ENCODE data around the gene WDR91. TPM values are rescaled to one million over a fixed set of nuclear protein-coding genes. Genes with fewer than 3 reads are reported as not detected.

WDR91 gene
- total and polyA plus RNA-seq, 8 donors: 6.3 to 79.4 (median 15.5) TPM

DNA sequence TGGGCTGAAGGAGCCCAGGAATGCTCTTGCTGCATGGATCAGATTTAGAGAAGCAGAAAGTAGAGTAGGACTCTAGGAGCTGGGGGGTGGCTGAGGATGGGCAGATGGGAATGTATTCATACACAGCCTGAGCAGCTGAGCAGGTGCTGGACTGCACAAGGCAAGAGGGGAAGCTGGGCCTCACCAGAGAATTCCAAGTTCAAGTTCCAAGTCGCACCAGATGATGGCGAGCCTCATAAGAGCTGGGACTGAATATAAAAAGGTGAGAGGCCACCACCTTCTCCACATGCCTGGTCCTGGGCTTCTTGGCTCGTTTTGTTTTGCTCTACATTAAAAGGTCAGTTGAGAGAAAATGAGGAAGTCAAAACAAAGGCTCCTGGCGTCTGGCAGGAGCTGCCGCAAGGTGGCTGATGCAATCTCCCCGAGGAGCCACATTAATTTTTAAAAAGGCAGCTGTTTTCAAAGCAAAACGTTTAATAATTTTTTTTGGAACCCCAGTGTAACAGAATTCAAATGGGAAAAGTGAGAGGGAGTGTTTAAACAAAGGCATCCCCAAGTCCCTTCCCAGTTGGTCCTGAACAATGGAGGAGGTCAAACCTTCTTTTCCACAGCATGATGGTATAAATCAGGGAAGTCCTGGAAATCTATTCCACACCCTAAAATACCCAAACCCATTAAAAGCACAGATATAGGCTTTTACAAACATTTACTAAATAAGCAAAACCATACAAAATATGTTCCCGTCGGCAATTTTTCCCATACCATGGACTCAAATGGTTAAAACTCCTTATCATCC, 50.3 kb downstream of the WDR91 start:
- no peak for DNase-seq
- Histone ChIP-seq H3K27ac (peak overlapping the region; percentile 58 to 85 (median 62)), H3K4me3 (no peak overlapping the region), H3K36me3 (peaks cover 12 to 49% (median 30%) of the 10 kb centered on the region in 4 donors), H3K4me1 (peaks cover 18 to 56% (median 48%) of the 10 kb centered on the region in 4 donors), H3K9me3 (peaks cover 0 to 13% (median 1%) of the 10 kb centered on the region in 4 donors), H3K27me3 (no peaks in the 10 kb centered on the region)
- intact Hi-C loops (cut with DNase I; ENCODE audit: low total_unique reads): loop anchor here (10.0 kb wide), 1 partner anchor 166 kb away; no protein-coding TSS in a partner anchor
- no peak for TF ChIP-seq EP300 (IDR thresholded peaks at IDR 0.05)
- no peak for TF ChIP-seq POLR2A (IDR thresholded peaks at IDR 0.05)
- no peak for TF ChIP-seq POLR2AphosphoS5 (IDR thresholded peaks at IDR 0.05)
- TF ChIP-seq, protein P1, sequence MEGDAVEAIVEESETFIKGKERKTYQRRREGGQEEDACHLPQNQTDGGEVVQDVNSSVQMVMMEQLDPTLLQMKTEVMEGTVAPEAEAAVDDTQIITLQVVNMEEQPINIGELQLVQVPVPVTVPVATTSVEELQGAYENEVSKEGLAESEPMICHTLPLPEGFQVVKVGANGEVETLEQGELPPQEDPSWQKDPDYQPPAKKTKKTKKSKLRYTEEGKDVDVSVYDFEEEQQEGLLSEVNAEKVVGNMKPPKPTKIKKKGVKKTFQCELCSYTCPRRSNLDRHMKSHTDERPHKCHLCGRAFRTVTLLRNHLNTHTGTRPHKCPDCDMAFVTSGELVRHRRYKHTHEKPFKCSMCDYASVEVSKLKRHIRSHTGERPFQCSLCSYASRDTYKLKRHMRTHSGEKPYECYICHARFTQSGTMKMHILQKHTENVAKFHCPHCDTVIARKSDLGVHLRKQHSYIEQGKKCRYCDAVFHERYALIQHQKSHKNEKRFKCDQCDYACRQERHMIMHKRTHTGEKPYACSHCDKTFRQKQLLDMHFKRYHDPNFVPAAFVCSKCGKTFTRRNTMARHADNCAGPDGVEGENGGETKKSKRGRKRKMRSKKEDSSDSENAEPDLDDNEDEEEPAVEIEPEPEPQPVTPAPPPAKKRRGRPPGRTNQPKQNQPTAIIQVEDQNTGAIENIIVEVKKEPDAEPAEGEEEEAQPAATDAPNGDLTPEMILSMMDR (IDR thresholded peaks at IDR 0.05): no peak
- 41 to 63% (median 48%) methylated on average over 9 of the region's 9 CpGs for WGBS, 5 donors

DNA sequence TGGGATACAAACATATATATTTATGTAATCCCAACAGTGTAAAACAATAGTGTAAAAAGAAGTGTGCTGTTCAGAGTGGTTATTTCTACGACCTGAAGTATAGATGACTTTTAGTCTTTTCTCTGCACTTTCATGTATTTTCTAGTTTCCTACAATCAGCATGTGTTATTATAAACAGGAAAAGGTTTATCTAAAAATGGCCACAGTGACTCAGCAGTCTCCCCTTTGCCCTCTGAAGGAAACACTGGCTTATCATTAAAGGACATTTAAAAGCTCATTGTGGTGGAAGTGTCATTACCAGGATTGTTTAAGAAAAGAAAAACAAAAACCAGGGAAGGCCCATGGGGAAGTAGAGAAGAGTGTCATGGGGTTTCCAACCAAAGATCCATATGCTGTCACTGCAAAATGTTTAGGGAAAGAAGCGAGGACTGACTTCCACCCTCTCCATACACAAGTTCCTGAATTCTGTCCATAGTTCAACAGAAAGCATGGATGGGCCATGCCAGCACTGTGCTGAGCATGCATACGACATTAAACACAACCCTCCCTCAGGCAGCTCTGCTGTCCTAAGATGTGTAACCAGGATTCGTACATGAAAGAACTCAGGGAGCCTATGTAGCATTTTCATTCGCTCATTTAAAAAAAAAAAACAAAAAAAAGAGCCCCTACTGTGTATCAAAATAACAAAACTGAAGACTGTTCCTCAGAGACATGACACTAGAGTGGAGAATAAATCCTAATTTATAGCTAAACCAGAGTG, 51.0 kb downstream of the WDR91 start:
- TF ChIP-seq EP300 (IDR thresholded peaks at IDR 0.05): no peak
- no peak for TF ChIP-seq POLR2A (IDR thresholded peaks at IDR 0.05)
- TF ChIP-seq POLR2AphosphoS5 (IDR thresholded peaks at IDR 0.05): peak in 2 of 3 donors; percentile 24 to 66
- TF ChIP-seq, protein P1 (IDR thresholded peaks at IDR 0.05): peak in 1 of 7 experiments; percentile 7

DNA sequence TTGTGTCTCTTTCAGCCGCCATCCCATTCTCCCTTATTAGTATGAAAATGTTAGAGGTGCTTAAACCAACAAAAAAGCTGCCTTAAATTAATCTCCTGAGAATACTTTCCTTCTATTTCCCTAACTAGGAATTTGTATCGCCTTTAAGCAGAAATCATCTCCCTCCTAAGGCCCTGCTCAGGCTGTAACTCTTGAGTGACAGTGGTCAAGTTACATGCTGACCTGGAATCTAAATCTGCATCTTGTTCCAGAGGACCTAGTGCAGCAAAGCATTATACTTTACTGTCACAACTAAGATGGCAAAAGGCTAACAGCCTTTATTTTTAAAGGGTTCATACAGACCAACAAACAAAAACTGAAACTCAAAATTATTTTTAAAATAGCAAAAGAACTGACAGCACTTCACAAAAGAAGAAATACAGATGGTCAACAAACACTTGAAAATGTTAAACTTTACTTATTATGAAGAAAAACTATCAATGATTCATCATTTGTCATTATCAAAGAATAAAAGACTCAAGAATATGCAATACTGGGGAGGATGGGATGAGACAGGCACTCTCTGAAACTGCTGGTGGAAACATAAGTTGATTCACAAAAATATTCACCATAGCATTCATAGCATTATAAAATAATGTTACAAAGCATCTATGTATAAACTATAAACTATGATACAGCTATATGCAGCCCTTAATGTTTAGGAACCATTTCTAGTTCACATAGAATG, 51.8 kb downstream of the WDR91 start:
- H3K4me3 ChIP-seq: no peak overlapping the region
- DNase-seq: no peak
- H3K27me3 ChIP-seq: no peaks in the 10 kb centered on the region
- H3K9me3 ChIP-seq: peaks cover 0 to 21% (median 4%) of the 10 kb centered on the region in 4 donors
- TF ChIP-seq POLR2A (IDR thresholded peaks at IDR 0.05) (no peak), EP300 (IDR thresholded peaks at IDR 0.05) (no peak), POLR2AphosphoS5 (IDR thresholded peaks at IDR 0.05) (no peak)
- TF ChIP-seq, protein P1 (IDR thresholded peaks at IDR 0.05): no peak
- intact Hi-C loops (cut with DNase I; ENCODE audit: low total_unique reads): loop anchor here (10.0 kb wide), 1 partner anchor 165 kb away; no protein-coding TSS in a partner anchor
- WGBS, 5 donors: 85 to 97% (median 90%) methylated on average over 2 of the region's 2 CpGs
- H3K36me3 ChIP-seq: peaks cover 2 to 37% (median 16%) of the 10 kb centered on the region in 4 donors
- H3K27ac ChIP-seq: peak overlapping the region in 4 of 5 donors; percentile 3 to 85 (median 69)
- H3K4me1 ChIP-seq: peaks cover 18 to 45% (median 38%) of the 10 kb centered on the region in 4 donors

More for the DNA sequence above, 51.0 kb downstream of the WDR91 start:
- peaks cover 18 to 51% (median 42%) of the 10 kb centered on the region in 4 donors for H3K4me1 ChIP-seq
- DNase-seq: peak in 1 of 2 donors; percentile 75
- no peak overlapping the region for H3K4me3 ChIP-seq
- intact Hi-C loops (cut with DNase I; ENCODE audit: low total_unique reads): loop anchor here (10.0 kb wide), 1 partner anchor 165 kb away; no protein-coding TSS in a partner anchor
- peak overlapping the region; percentile 58 to 85 (median 80) for H3K27ac ChIP-seq
- peaks cover 0 to 21% (median 4%) of the 10 kb centered on the region in 4 donors for H3K9me3 ChIP-seq
- 53 to 64% (median 64%) methylated on average over 5 of the region's 5 CpGs for WGBS, 5 donors
- H3K36me3 ChIP-seq: peaks cover 4 to 44% (median 24%) of the 10 kb centered on the region in 4 donors
- no peaks in the 10 kb centered on the region for H3K27me3 ChIP-seq
